Brain pericyte (primary cell): ENCODE results near the gene CHPF.

Source experiments
- DNase-seq: peaks from one replicate; pipeline ENCODE4 v3.0.0-alpha.2; 2012; ENCODE audit warnings: low read depth, low spot score

The CHPF gene

DNA sequence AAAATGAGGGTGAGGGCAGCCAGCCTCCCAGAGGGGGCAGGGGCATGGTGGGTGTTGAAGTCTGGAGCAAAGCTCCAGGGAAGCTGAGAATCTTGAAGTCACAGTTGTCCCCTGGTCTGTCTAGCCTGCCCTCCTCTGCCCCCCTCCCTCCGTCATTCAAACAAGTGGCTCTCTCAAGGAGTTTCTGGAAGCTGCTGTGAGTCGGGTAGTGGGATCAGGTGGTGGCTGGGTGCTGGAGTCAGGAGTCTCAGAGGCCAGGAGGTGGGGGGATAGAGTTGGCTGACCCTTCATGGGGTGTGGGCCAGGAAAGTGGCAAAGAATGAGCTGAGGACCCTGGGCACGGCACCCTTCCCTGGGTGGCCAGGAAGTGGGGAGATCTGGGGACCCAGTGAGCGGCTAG is 29.8 kb downstream of the CHPF start:
- DNase-seq = no peak

DNA sequence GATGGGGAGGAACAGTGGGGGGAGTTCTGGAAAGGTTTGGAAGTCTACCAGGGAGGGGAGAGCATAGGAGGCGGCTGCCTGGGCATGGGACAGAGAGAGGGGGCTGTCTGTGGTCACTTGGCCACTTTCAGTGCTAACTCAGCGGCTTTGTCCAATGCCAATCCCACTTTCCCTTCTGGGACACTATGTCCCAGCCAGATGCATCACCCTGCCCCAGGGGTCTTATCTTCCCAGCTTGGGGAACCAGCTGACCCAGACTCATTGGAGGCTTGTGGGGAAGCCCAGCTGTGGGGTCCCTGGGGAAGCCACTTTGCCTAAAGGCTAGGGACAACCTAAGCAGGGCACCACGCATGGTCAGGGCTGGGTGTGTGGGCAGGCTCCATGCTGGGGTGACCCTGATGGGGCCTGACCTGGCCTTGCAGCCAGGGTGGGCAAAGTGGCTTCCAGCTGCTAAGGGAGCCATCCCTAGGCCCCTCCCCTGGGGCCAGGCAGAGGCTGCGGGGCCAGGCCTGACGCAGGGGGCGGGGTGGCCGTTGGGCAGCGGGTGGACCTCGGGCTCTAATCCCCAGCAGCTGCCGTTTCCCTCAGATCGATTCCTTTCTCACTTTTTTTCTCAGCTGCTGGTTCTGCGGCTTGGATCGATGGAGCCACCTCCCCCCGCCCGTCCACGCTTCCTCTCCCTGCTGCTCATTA is 30.9 kb downstream of the CHPF start:
- no peak for DNase-seq

DNA sequence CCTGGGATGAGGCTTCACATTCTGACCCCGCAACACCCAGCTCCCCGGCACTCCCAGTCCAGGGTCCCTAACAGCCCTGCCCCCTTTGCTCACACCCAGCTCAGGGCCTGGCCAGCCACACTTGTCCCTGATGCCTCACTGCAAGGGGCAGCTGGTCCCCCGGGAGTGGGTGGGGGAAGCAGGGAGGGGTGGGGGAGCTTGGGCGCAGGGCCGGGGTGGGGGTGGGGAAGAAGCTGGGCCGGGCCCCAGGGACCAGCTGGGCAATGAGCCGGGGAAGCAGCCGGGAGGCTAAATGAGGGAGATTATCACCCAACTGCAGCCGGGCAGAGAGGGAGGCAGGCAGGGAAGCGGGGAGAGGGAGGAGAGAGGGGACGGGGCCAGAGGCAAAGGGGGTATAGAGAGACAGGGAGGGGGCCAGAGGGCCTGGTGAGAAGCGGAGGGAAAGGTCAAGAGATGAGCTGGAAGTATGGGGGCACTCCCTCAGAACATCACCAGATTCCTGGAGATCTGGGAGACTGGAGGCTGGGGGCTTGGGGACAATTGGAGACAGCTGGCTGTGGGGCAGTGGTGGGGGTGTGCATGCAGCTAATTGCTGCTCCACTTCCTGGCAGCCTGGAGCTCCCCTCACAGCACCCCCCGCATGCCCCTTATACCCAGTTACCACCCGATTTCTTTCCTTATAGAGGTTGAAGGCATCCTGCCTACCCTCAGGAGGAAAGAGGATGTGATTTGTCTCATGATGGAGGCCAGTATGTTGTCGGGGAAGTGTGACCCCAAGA is 31.9 kb downstream of the CHPF start:
- DNase-seq = no peak

DNA sequence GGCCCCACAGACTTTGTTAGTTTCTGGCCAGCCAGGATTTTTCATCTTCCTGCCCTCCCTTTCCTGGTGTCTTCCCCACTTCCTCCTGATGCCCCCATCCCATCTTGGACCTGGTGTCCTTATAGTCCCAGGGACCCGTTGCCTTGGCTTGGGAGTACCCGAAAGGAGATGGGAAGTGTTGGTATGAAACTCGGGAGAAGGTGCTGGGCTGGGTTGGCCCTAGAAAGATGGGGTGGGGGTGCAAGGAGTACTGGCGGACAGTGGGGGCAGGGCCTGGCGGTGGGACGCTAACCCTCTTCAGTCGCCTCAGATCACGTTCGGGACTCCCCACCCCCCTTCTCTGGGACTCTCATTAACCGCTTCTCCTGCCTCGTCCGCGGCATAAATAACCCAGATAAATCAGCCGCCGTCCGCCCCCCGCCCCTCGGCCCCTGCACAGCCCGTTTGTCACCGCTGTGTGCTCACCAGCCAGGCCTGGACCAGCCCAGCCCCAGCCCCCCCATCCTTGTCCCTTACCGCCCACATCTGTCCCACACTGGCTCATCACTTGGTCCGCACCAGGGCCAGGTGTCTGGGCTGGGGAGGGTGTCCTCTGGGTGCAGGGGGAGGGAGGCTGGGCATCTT is 33.0 kb downstream of the CHPF start:
- DNase-seq = no peak

DNA sequence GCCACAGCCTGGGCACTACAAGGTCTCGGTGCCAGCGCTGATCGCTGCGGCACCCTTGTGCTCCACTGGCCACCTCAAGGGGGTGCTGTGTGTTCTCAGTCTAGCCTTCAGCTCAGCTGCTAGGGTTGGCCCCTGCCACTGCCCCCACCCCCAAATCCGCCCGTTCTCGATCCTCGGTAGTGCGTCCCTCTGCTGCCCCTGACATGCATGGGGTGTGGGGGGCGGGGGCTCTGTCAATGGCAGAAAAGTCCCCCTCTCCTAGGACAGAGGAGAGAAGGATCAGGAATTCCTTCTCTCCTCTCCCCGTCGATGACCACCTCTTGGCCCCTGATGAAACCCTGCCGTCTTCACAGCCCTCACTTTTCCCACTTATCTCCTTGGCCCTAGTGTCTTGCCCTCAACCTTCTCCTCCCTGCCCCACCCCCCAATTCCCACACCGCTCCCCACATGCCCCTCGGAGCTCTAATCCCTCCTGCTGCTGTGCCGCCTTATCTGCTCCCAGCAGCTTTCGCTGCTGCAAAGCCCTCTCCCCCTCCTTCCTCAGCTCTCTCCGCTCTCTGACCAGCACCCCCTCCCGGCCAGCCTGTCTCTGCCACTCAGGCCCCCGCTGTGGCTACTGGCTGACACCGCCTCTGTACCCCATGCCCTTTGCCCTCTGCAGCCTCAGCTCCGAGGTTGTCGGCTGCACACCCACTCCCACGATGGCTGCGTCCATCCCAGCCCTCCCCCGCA is 33.7 kb downstream of the CHPF start:
- no peak for DNase-seq

DNA sequence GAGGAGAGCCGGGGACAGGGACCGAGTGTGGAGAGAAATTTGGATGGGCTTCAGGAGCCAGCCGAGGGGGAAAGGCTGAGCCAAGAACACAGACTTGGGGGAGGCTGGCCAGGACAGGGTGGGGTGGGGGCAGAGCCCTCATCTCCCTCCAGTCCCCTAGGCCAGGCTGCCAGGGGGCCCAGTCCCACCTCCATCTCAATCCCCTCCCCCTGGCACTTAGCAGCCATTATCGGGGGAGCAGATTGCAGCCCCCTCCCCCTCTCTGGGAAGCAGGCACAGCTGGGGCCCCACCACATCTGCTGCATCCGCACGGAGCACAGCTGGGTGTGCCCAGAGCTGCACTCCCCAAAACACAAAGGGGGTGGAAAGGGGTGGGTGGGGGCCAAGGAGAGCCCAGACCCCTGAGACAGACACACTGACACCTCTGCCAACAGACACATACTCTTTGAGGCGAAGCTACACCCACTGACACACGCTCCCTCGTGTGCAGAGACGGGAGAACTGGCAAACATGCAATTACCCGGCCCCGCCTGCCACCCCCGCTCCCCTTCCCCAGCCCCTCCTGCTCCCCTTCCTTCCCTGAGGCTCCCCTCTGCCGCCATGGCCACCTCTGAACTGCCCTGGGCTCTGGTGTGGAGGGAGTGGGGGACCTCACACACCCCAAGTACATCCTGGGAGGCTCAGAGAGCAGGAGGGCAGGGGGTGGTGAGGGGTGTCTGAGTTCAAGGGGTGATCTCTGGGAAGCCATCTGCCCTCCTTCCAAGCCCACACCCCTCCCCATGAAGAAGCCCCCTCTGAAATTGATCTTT is 34.4 kb downstream of the CHPF start:
- no peak for DNase-seq

DNA sequence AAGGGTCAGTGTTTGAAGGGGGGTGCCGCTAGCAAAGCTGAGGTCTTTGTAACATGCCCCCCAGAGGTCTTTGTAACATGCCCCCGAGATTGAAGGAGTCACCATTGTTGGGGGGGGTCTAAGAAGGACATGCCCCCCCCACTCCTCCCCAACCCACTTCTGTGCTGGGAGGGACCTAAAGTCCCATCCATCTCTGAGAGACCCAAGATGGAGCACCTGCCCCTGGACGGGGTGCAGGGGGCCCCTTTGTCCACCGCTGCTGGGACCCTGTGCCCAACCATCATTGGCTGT is 35.2 kb downstream of the CHPF start:
- no peak for DNase-seq

DNA sequence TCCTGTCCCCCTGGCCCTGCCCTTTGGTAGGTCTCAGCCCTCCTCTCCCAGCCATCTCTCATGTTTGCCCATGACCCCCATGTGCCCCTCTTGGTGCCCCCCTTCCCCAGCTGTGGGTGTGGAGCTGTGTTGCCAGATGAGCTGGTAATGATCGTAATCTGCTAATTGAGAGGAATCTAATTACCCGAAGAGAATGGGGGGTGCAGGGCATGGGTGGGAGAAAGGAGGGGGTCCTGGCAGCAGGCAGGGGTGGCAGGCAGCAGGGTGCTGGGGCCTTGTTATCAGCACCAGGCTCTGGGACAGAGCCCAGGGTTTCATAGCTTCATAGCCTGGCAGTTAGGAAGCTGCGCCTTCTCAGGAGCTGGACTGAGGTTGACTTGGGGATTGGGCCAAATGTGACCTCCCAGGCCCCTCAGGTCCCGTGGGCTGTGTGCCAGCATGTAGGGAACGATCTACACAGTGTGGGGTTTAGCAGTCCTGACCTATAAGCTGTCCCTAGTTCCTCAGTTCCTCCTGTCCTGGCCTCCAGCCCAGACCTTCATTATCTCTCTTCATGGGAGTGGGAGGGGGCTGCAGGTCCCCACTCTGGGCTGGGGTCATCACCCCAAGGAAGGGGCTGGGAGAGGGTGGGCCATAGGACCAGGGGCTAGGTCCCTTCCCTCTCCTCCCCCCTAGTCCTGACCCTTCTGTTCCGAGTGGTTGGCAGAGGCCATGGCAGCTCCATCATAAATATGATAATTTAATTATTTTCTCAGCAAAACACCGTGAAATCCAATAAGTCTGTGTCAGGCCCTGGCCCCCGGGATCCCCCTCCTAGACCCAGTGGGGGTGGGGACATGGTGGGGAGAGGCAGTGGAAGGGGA is 35.8 kb downstream of the CHPF start:
- DNase-seq = no peak

DNA sequence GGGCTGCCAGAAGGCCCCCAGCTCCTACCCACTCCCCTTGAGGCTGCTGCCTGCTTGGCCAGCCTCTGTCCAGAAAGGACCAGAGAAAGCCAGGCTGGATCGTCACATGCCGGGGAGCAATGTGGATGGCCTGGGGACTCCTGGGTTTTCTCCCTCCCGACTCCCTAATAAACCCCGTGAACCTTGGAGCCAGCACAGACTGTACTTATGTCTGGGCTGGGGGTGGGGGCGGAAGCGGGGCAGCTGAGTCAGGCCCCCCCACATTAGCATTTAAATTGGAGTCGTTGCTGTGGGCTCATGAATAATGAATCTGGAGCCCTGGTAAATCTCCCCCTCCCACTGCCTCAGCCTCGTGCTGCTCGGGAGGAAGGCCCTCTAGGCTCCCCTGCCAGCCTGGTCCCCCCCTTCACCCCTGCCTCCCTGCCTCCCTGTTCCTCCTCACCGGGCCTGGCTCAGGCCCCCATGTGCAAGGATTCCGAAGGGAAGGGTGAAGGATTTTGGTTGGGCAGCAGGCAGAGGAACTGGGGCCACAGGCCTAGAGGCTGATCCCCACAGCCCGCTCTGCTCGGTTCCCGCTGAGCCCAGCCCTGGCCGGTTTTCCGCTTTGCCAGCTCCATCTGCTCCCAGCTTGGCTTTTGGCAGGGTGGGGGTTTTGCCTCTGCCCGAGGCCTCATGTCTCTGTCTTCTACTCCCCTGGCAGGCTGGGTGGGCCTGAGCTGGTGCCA is 36.6 kb downstream of the CHPF start:
- DNase-seq = no peak

DNA sequence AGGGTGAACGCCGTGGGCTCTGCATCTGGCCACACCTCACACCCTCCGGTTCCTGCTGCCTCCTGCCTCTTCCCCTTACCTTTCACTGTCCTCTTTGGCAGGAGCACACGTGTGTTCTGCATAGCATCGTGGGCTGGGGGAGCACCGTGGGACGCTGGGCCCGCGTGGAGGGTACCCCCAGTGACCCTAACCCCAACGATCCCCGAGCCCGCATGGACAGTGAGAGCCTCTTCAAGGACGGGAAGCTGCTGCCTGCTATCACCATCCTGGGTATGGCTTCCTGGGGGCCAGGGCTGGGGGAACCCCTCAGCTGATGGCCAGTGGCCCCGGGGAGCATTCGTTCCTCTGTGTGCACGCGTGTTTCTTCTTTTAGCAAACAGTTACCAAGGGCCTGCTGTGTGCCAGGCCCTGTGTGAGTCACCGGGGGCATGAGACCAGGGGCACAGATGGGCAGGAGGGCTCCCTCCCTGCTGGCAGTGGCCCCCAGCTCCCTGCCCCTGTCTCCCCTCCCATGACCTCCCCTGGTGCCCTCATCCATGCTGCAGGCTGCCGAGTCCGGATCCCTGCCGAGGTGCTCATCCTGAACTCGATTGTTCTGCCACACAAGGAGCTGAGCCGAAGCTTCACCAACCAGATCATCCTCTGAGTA is 37.3 kb downstream of the CHPF start:
- no peak for DNase-seq

DNA sequence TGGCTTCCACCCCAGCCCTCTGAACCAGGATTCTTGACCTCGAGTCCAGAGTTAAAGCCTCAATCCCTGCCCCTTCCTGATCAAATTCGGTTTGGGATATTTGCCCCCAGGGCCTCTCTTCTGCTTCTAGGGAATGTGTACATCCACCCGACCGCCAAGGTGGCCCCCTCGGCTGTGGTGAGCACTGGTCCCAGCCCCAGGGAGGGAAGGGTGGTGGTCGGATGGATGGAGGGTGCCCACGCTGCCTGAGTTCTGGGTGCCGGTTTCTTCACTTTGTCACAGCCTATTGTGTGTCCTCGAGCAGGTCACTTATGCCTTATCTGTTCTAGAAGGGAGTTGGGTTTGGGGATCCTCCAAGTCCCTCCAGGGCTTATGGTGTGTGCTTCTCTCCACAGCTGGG is 38.0 kb downstream of the CHPF start:
- DNase-seq = no peak

DNA sequence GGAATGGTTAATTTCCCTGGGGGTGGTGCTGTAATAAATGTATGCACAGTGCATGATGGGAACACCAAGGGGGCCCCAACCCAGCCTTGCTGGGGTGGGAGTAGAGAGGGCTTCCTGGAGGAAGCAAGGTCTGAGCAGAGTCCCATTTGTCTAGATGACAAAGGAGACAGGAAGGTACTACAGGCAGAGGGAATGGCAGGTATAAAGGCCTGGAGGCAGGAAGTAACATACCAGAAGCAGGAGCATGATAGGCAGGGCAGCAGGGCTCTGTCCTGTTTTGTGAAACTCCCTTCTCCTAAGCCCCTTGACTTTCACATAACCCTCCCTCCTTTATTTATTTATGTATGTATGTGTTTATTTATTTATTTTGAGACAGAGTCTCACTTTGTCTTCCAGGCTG is 41.0 kb downstream of the CHPF start:
- DNase-seq = no peak

DNA sequence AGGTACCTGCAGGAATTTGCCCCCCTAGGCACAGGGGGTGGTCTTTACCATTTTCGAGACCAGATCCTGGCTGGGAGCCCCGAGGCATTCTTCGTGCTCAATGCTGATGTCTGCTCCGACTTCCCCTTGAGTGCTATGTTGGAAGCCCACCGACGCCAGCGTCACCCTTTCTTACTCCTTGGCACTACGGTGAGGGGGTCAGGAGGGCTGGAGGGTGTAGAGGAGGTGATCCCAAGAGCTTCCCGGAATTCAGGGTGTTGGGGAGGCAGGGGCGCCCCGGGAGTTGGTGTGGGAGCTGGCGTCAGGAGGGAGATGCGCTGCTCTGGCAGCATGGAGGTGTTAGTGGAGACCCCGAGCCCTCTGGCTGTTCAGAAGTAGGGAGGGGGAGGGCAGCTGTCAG is 41.8 kb downstream of the CHPF start:
- DNase-seq = no peak

DNA sequence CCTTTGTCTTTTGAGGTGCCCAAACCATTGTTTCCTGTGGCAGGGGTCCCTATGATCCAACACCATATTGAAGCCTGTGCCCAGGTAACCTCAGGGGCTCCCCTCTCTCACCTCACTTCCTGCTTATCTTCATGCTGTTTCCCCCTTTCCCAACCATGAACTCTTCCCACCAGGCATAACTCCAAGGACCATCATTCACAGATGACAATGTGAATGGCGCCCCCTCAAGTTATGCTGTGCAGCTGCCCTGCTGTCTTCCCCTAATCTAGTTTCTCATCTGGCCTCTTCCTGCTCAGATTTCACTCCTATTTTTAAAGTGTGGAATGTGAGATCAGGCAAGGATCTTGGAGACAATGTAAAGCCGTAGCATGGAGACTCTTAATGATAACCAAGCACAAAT is 43.5 kb downstream of the CHPF start:
- DNase-seq = no peak

DNA sequence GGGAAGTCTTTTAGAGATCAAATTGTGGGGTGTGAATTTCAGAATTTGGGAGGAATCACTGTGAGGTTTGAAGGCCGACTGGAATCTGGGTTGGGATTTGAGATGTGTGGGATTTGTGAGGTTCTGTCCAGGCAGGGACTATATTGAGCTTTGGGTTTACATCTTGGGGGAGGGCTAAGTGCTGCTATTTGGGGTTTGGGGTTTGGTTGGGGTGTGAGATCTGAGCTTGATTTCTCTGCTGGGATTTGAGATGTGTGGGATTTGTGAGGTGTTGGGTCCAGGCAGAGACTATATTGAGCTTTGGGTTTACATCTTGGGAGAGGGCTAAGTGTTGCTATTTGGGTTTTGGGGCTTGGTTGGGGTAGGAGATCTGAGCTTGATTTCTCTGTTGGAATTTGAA is 44.1 kb downstream of the CHPF start:
- no peak for DNase-seq

DNA sequence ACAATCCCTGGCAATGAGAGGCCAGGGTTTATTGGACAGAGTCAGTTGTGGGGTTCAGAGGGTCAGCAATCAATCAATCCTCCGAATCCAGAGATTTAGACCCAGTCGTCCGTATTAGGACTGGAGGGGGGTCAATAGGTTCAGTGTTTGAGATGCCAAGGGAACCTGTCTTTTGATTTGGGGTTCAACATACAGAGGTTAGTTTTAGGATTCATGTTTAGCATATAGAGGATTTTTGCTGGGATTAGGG is 44.6 kb downstream of the CHPF start:
- DNase-seq = no peak

DNA sequence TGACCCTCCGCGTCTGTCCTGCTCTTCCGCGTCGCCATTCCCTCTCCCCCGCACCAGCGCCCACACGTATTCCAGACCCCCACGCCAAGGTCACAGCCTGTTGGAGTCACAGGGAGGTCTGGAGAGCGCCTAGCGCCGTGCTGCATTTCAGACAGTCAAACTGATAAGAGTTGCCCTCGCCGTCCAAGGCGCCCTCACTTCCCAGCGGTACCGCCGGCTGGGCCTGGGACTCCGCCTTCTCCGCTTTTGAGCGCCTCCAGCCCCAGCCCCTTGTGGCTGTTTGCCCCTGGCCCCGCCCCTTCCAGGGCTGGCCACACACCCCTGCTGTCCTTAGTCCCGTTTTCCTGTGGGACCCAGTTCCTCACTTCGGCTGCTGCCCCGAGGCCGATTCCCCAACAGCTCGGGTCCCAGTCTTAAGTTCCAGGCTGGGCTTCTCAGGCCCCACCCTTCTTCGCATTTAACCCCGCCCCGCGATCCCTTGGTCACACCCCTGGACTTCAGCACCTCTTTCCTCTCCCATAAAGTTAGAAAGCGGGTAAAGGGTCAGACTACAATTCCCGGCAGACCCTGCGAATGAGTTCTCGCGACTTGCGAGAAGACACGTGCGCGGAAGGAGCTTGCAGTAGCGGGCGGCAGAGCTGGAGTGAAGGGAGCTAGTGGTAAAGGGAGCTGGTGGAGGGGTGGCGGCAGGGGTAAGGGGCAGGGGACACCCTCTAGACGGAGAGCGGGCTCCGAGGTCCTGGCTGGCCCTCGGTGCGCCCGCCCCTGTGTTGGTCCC is 45.1 kb downstream of the CHPF start, which contains the start of gene GMPPA:
TSS of gene GMPPA (plus strand) at position 612 of the 778 bp plus-strand sequence. CDS start 1,085 bp downstream, outside the sequence.
- DNase-seq = peak; percentile 92

DNA sequence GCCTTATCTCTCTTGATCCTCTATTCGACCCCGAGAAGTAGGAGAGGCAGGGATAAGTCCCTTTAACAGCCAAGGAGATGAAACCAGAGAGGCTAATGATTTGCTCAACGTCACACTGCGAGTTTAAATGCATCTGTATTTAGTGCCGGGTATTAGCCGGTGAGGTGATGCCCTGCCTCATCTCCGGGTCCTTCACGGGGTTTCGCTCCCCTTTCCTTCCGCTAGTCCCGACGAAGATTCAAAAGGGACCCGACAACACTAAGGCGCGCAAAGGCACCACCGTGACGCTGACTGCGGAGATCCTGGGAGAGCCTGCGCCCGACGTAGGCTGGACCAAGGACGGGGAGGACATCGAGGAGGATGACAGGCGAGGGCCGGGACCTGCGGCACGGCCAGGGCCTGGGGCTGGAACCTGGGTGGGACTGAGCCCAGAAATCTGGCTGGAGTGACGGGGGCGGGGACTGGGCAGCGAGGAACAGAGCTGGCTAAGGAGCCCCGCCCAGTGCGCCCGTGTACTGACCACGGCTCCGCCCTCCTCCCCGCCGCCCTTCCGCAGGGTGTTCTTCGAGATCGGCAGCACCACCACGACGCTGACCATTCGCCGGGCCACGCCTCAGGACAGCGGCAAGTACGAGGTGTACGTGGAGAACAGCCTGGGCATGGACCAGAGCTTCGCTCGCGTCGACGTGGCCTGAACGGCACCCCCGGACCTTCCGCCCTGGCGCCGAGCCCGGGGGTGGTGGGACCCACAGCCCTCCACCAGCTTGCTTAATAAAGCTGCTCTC is 45.9 kb downstream of the CHPF start:
- no peak for DNase-seq
